HG02642 (cell line): ENCODE data around the gene DCTN1.

ENCODE experiments used
- ATAC-seq: cut with Tn5 transposase; IDR thresholded peaks from one replicate; pipeline ENCODE4 v1.9.1; 2021; ENCODE audit warnings: mild to moderate bottlenecking; ENCODE audit not compliant: unreplicated experiment, poor library complexity

The DCTN1 gene

GRCh38 chr2:74414881-74415761, 35.0 kb upstream of the DCTN1 start:
- ATAC-seq: peak; percentile 40

GRCh38 chr2:74414441-74414840, 34.3 kb upstream of the DCTN1 start:
- no peak for ATAC-seq

- ATAC-seq: no peak
These were observed 33.0 kb upstream of the DCTN1 start for GRCh38 chr2:74413001-74413698.

GRCh38 chr2:74407682-74408081, 27.6 kb upstream of the DCTN1 start:
- ATAC-seq: no peak

- no peak for ATAC-seq
These were observed 25.9 kb upstream of the DCTN1 start for GRCh38 chr2:74406035-74406434.

GRCh38 chr2:74401891-74402290, 21.8 kb upstream of the DCTN1 start:
- ATAC-seq: no peak

GRCh38 chr2:74399785-74400184, 19.7 kb upstream of the DCTN1 start:
- ATAC-seq: no peak

- ATAC-seq: no peak
These were observed 16.0 kb upstream of the DCTN1 start for GRCh38 chr2:74396149-74396548.

GRCh38 chr2:74393525-74393924, 13.4 kb upstream of the DCTN1 start:
- ATAC-seq: no peak

GRCh38 chr2:74392449-74392743, 12.3 kb upstream of the DCTN1 start:
- ATAC-seq: no peak

- ATAC-seq: peak; percentile 80
These were observed 11.7 kb upstream of the DCTN1 start for GRCh38 chr2:74391580-74392448.

- no peak for ATAC-seq
These were observed 11.1 kb upstream of the DCTN1 start for GRCh38 chr2:74391209-74391579.

GRCh38 chr2:74390606-74391005, 10.5 kb upstream of the DCTN1 start:
- ATAC-seq: no peak

GRCh38 chr2:74387346-74387745, 7.2 kb upstream of the DCTN1 start:
- no peak for ATAC-seq

- ATAC-seq: no peak
These were observed 5.3 kb upstream of the DCTN1 start for GRCh38 chr2:74385396-74385795.

- no peak for ATAC-seq
These were observed 3.9 kb upstream of the DCTN1 start for GRCh38 chr2:74384051-74384450.

- no peak for ATAC-seq
These were observed 3.1 kb upstream of the DCTN1 start for GRCh38 chr2:74383254-74383653.

GRCh38 chr2:74381751-74382150, 1.6 kb upstream of the DCTN1 start:
- no peak for ATAC-seq

GRCh38 chr2:74378007-74378406, 2.1 kb downstream of the DCTN1 start:
- no peak for ATAC-seq

- ATAC-seq: no peak
These were observed 4.3 kb downstream of the DCTN1 start for GRCh38 chr2:74375838-74376237.
